Calu3 (cell line): ENCODE measurements around the gene SND1. TPM values are rescaled to one million over a fixed set of nuclear protein-coding genes. Genes with fewer than 3 reads are reported as not detected.

Experiments used
- BruUV-seq: library from RNA; stranded (reverse); fragments of 400-500 nt; replicated peaks from 2 replicates; lab custom pipeline; 2021; lab: Mats Ljungman, UMichigan
- CTCF ChIA-PET: fragments of 300-600 bp; sonication (Branson Sonifier 250); formaldehyde crosslinking; loops from one replicate; lab custom pipeline; 2022; ENCODE audit warnings: antibody characterized with exemption; lab: Charles Lee
- DNase-seq: peaks from one replicate; pipeline ENCODE4 v3.0.0; 2022
- H3K27ac Mint-ChIP-seq: one replicate; pipeline ENCODE4 v1.8.0; 2022; ENCODE audit warnings: mixed read lengths; ENCODE audit not compliant: unreplicated experiment
- H3K27me3 Mint-ChIP-seq: one replicate; pipeline ENCODE4 v1.8.0; 2022; ENCODE audit warnings: mixed read lengths; ENCODE audit not compliant: unreplicated experiment
- H3K36me3 Mint-ChIP-seq: one replicate; pipeline ENCODE4 v1.8.0; 2022; ENCODE audit warnings: mild to moderate bottlenecking, moderate library complexity, mixed read lengths; ENCODE audit not compliant: insufficient read depth, unreplicated experiment
- H3K4me1 Mint-ChIP-seq: one replicate; pipeline ENCODE4 v1.8.0; 2022; ENCODE audit warnings: mild to moderate bottlenecking, low read depth, mixed read lengths; ENCODE audit not compliant: unreplicated experiment
- H3K4me3 Mint-ChIP-seq: one replicate; pipeline ENCODE4 v1.8.0; 2022; ENCODE audit warnings: mild to moderate bottlenecking, low read depth, moderate library complexity, mixed read lengths; ENCODE audit not compliant: unreplicated experiment
- H3K9me3 Mint-ChIP-seq: one replicate; pipeline ENCODE4 v1.8.0; 2022; ENCODE audit warnings: low read depth, mixed read lengths; ENCODE audit not compliant: unreplicated experiment
- CTCF ChIP-seq: fragments of 200-600 bp; IDR thresholded peaks from one replicate; pipeline ENCODE4 v1.8.0; 2022; ENCODE audit warnings: antibody characterized with exemption; ENCODE audit not compliant: unreplicated experiment
- intact Hi-C: fragments of 100-400 bp; cut with micrococcal nuclease; formaldehyde crosslinking; loops from one replicate; pipeline ENCODE4 v1.10.0; 2022; ENCODE audit not compliant: unreplicated experiment
- total RNA-seq: library from RNA; stranded (reverse); gene quantifications from 2 replicates; pipeline ENCODE4 v1.2.3, GENCODE V29; 2022

The SND1 gene
- total RNA-seq, 1 experiment from 2014 or later, result 205 TPM

GRCh38 chr7:127807340-127807739 is 155.3 kb downstream of the SND1 start:
- CTCF ChIA-PET, result interaction anchor here (0.7 to 1.3 kb wide), 2 partner anchors 11 to 12 kb away, joined by 3 to 8 read pairs; no protein-coding TSS in a partner anchor
- BruUV-seq, result no TSS peak

GRCh38 chr7:127807829-127808228 is 155.8 kb downstream of the SND1 start:
- no TSS peak for BruUV-seq
- Mint-ChIP-seq H3K27me3 (no peaks in the 10 kb centered on the region), H3K4me3 (no peak overlapping the region), H3K27ac (no peak overlapping the region), H3K9me3 (no peaks in the 10 kb centered on the region), H3K36me3 (no peaks in the 10 kb centered on the region), H3K4me1 (no peaks in the 10 kb centered on the region)
- CTCF ChIA-PET, result interaction anchor here (0.7 to 1.3 kb wide), 2 partner anchors 10 to 13 kb away, joined by 3 to 8 read pairs; no protein-coding TSS in a partner anchor
- intact Hi-C loops, result no loop called here
- DNase-seq, result no peak
- TF ChIP-seq CTCF, result no peak

More at GRCh38 chr7:127807340-127807739, 155.3 kb downstream of the SND1 start:
- Mint-ChIP-seq H3K27me3 (no peaks in the 10 kb centered on the region), H3K27ac (no peak overlapping the region), H3K4me1 (no peaks in the 10 kb centered on the region), H3K4me3 (no peak overlapping the region), H3K9me3 (no peaks in the 10 kb centered on the region), H3K36me3 (no peaks in the 10 kb centered on the region)
- DNase-seq, result no peak
- intact Hi-C loops, result no loop called here
- no peak for TF ChIP-seq CTCF

GRCh38 chr7:127809261-127809702 is 157.3 kb downstream of the SND1 start:
- no peaks in the 10 kb centered on the region for H3K27me3 Mint-ChIP-seq
- DNase-seq, result no peak
- H3K4me1 Mint-ChIP-seq, result no peaks in the 10 kb centered on the region
- TF ChIP-seq CTCF, result no peak
- BruUV-seq, result no TSS peak
- H3K27ac Mint-ChIP-seq, result no peak overlapping the region
- no peaks in the 10 kb centered on the region for H3K36me3 Mint-ChIP-seq
- H3K4me3 Mint-ChIP-seq, result no peak overlapping the region
- intact Hi-C loops, result no loop called here
- CTCF ChIA-PET, result no interaction called here
- H3K9me3 Mint-ChIP-seq, result no peaks in the 10 kb centered on the region

- Mint-ChIP-seq H3K9me3 (no peaks in the 10 kb centered on the region), H3K4me3 (no peak overlapping the region), H3K27me3 (no peaks in the 10 kb centered on the region), H3K4me1 (peaks cover 3% of the 10 kb centered on the region), H3K36me3 (no peaks in the 10 kb centered on the region), H3K27ac (no peak overlapping the region)
- DNase-seq, result no peak
- intact Hi-C loops, result no loop called here
- CTCF ChIA-PET, result no interaction called here
- no peak for TF ChIP-seq CTCF
- BruUV-seq, result no TSS peak
Measured at GRCh38 chr7:127810113-127810512, 158.1 kb downstream of the SND1 start.
